ENCODE results near the gene HEG1. TPM values are rescaled to one million over a fixed set of nuclear protein-coding genes. Genes with fewer than 3 reads are reported as not detected.

HEG1 gene
- total RNA-seq, 2 donors from 2014 or later = 45.7 to 46.1 TPM

DNA sequence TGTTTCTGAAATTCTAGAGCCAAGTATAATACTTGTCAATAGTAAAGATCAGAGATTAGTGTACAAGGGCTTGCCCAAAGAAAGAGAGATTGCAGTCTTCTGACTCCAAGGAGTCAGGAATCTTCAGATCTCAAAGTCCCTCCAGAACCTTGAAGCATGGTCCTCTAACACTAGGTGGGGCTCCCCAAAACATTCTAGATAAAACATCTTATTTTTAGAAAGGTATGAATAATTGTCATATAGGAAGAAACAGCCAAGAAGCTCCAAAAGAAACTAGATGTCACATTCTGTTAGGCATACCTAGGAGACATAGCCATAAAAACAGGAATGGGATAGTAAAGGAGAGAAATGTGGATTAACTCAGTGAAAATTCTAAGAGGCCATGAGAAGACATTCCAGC lies 132.0 kb downstream of the HEG1 start:
- no peak overlapping the region for H3K27ac ChIP-seq
- H3K27me3 ChIP-seq = no peaks in the 10 kb centered on the region
- intact Hi-C loops (cut with DNase I) = no loop called here
- H3K36me3 ChIP-seq (replicated peaks in 1 of 2; ENCODE audit: insufficient read depth in 1 of 2, low read depth in 2 of 2) = no peaks in the 10 kb centered on the region
- H3K9me3 ChIP-seq = no peaks in the 10 kb centered on the region
- no peak for DNase-seq
- H3K4me1 ChIP-seq = peaks cover under 1% of the 10 kb centered on the region
- no peak for TF ChIP-seq POLR2A (IDR thresholded peaks at IDR 0.05)
- TF ChIP-seq, protein P1, sequence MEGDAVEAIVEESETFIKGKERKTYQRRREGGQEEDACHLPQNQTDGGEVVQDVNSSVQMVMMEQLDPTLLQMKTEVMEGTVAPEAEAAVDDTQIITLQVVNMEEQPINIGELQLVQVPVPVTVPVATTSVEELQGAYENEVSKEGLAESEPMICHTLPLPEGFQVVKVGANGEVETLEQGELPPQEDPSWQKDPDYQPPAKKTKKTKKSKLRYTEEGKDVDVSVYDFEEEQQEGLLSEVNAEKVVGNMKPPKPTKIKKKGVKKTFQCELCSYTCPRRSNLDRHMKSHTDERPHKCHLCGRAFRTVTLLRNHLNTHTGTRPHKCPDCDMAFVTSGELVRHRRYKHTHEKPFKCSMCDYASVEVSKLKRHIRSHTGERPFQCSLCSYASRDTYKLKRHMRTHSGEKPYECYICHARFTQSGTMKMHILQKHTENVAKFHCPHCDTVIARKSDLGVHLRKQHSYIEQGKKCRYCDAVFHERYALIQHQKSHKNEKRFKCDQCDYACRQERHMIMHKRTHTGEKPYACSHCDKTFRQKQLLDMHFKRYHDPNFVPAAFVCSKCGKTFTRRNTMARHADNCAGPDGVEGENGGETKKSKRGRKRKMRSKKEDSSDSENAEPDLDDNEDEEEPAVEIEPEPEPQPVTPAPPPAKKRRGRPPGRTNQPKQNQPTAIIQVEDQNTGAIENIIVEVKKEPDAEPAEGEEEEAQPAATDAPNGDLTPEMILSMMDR (IDR thresholded peaks at IDR 0.05) = no peak
- H3K4me3 ChIP-seq = no peak overlapping the region
- no peak for ATAC-seq

DNA sequence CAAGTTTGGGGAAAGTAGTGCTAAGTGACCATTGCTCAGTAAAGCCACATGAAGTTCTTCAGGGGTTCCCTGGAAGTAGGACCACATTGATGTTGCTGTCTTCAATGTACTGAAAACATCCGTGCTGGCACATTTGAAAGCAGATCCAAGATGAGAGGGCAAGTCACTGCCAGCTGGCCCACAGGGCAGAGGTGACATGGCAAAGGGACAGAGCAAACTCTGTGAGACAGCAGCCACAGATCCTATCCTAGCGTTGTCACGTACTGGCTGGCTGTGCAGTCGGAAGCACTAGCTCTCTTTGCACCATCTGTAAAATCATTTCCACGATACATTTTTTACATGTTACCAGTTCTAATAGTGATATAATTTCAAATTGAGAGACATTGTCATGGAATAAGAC lies 135.1 kb downstream of the HEG1 start:
- H3K36me3 ChIP-seq (replicated peaks in 1 of 2; ENCODE audit: insufficient read depth in 1 of 2, low read depth in 2 of 2) = no peaks in the 10 kb centered on the region
- no peak for TF ChIP-seq POLR2A (IDR thresholded peaks at IDR 0.05)
- TF ChIP-seq, protein P1 (IDR thresholded peaks at IDR 0.05) = no peak
- no peak overlapping the region for H3K27ac ChIP-seq
- 91 to 92% methylated on average over 4 to 5 of the region's 5 CpGs for WGBS, 2 donors
- H3K9me3 ChIP-seq = no peaks in the 10 kb centered on the region
- ATAC-seq = no peak
- DNase-seq = no peak
- H3K4me1 ChIP-seq = no peaks in the 10 kb centered on the region
- no peak overlapping the region for H3K4me3 ChIP-seq
- H3K27me3 ChIP-seq = no peaks in the 10 kb centered on the region
- intact Hi-C loops (cut with DNase I) = no loop called here

GRCh38 chr3:124919756-124920155 lies 136.0 kb downstream of the HEG1 start:
- Histone ChIP-seq H3K9me3 (no peaks in the 10 kb centered on the region), H3K4me3 (no peak overlapping the region), H3K27me3 (no peaks in the 10 kb centered on the region), H3K27ac (no peak overlapping the region), H3K36me3 (replicated peaks in 1 of 2; ENCODE audit: insufficient read depth in 1 of 2, low read depth in 2 of 2) (no peaks in the 10 kb centered on the region), H3K4me1 (no peaks in the 10 kb centered on the region)
- DNase-seq = no peak
- intact Hi-C loops (cut with DNase I) = no loop called here
- no peak for TF ChIP-seq POLR2A (IDR thresholded peaks at IDR 0.05)
- TF ChIP-seq, protein P1 (IDR thresholded peaks at IDR 0.05) = no peak
- 57 to 63% methylated on average over 2 of the region's 2 CpGs for WGBS, 2 donors
- no peak for ATAC-seq

DNA sequence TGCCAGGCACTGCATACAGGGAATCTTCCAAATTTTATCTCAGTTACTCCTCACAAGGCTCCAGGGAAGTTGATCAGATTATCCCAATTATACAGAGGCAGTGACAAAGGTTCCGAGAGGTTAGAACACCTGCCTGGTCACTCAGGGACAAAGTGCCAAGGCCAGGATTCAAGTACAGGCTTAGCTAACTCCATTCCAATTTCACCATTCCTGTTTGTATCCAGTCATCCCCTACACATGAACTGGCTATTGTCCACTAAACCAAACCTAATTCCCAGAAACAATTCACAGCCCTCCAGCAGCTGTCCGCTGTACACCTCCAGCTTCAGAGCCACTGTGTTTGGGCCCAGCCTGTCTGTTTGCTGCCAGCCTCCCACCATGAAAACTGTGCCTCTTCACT lies 137.3 kb downstream of the HEG1 start:
- no peaks in the 10 kb centered on the region for H3K27me3 ChIP-seq
- no peak overlapping the region for H3K4me3 ChIP-seq
- H3K9me3 ChIP-seq = no peaks in the 10 kb centered on the region
- 85 to 97% methylated on average over 2 of the region's 2 CpGs for WGBS, 2 donors
- DNase-seq (no peak), ATAC-seq (no peak)
- no peak for TF ChIP-seq POLR2A (IDR thresholded peaks at IDR 0.05)
- TF ChIP-seq, protein P1 (IDR thresholded peaks at IDR 0.05) = no peak
- H3K27ac ChIP-seq = no peak overlapping the region
- no peaks in the 10 kb centered on the region for H3K36me3 ChIP-seq (replicated peaks in 1 of 2; ENCODE audit: insufficient read depth in 1 of 2, low read depth in 2 of 2)
- no peaks in the 10 kb centered on the region for H3K4me1 ChIP-seq
- intact Hi-C loops (cut with DNase I) = no loop called here

- DNase-seq (no peak), ATAC-seq (no peak)
- Histone ChIP-seq H3K36me3 (replicated peaks in 1 of 2; ENCODE audit: insufficient read depth in 1 of 2, low read depth in 2 of 2) (no peaks in the 10 kb centered on the region), H3K27ac (no peak overlapping the region), H3K9me3 (no peaks in the 10 kb centered on the region), H3K4me3 (no peak overlapping the region), H3K27me3 (no peaks in the 10 kb centered on the region), H3K4me1 (no peaks in the 10 kb centered on the region)
- TF ChIP-seq, protein P1 (IDR thresholded peaks at IDR 0.05) = no peak
- TF ChIP-seq POLR2A (IDR thresholded peaks at IDR 0.05) = no peak
- 68 to 74% methylated on average over 8 of the region's 8 CpGs for WGBS, 2 donors
- intact Hi-C loops (cut with DNase I) = no loop called here
Measured at GRCh38 chr3:124916837-124917409, 138.9 kb downstream of the HEG1 start.

Measured in body of pancreas (tissue), 4 donors.